Endodermal cell (in vitro differentiated cells): ENCODE results near the gene HDGFL2. TPM values are rescaled to one million over a fixed set of nuclear protein-coding genes. Genes with fewer than 3 reads are reported as not detected.
A peak's percentile ranks its signal among the peaks of the same experiment; 100 is the strongest.

Experiments used
- DNase-seq: peaks from one replicate; pipeline ENCODE4 v3.0.0-alpha.2; 2017
- H3K27ac ChIP-seq: 2 replicates; pipeline ENCODE4 v1.5.1; 2013; ENCODE audit warnings: mild to moderate bottlenecking, low read depth, low read length, moderate library complexity
- H3K27me3 ChIP-seq: 2 replicates; pipeline ENCODE4 v1.6.1; 2013; ENCODE audit warnings: mild to moderate bottlenecking, low read length, moderate library complexity; ENCODE audit not compliant: insufficient read depth, control insufficient read depth, poor library complexity, severe bottlenecking
- H3K36me3 ChIP-seq: 2 replicates; pipeline ENCODE4 v1.7.0; 2013; ENCODE audit warnings: mild to moderate bottlenecking, low read length, moderate library complexity; ENCODE audit not compliant: control insufficient read depth, insufficient read depth
- H3K4me1 ChIP-seq: one replicate; pipeline ENCODE4 v1.7.0; 2013; ENCODE audit warnings: low read length; ENCODE audit not compliant: control insufficient read depth, insufficient read depth
- H3K4me3 ChIP-seq: 2 replicates; pipeline ENCODE4 v1.5.1; 2013; ENCODE audit warnings: mild to moderate bottlenecking, low read length, moderate library complexity
- H3K9ac ChIP-seq: 2 replicates; pipeline ENCODE4 v1.6.1; 2013; ENCODE audit warnings: mild to moderate bottlenecking, low read length, moderate library complexity; ENCODE audit not compliant: poor library complexity, severe bottlenecking; ENCODE audit errors: extremely low read depth
- H3K9me3 ChIP-seq: 2 replicates; pipeline ENCODE4 v1.6.1; 2013; ENCODE audit warnings: mild to moderate bottlenecking, low read length, moderate library complexity; ENCODE audit not compliant: control insufficient read depth
- H3K27ac Mint-ChIP-seq: 2 replicates; pipeline ENCODE4 v1.8.0; 2020; ENCODE audit warnings: mixed read lengths
- H3K27me3 Mint-ChIP-seq: 2 replicates; pipeline ENCODE4 v1.8.0; 2021; ENCODE audit warnings: mild to moderate bottlenecking, mixed read lengths; ENCODE audit not compliant: insufficient read depth
- H3K36me3 Mint-ChIP-seq: 2 replicates; pipeline ENCODE4 v1.8.0; 2020; ENCODE audit warnings: low read depth, mixed read lengths
- H3K4me1 Mint-ChIP-seq: 2 replicates; pipeline ENCODE4 v1.8.0; 2020; ENCODE audit warnings: mixed read lengths
- H3K4me3 Mint-ChIP-seq: 2 replicates; pipeline ENCODE4 v1.8.0; 2020; ENCODE audit warnings: mild to moderate bottlenecking, moderate library complexity, mixed read lengths
- H3K9me3 Mint-ChIP-seq: 2 replicates; pipeline ENCODE4 v1.8.0; 2020; ENCODE audit warnings: mild to moderate bottlenecking, mixed read lengths
- WGBS, 2 experiments: methylation state at CpG; one replicate each; pipeline versions ENCODE4 v1.1.5 to v1.1.7; 2013; ENCODE audit warnings: missing lambda C conversion rate in 2 of 2, mixed read lengths in 1 of 2; ENCODE audit not compliant: insufficient coverage in 1 of 2, insufficient read length in 1 of 2; 5-methylcytosine and 5-hydroxymethylcytosine counted together
- total RNA-seq, 2 donors: library from RNA; stranded (reverse); fragmentation: NEBNext Ultra II Directional in 1 of 2; extraction: Animal tissue kit (Norgen Biotek cat#: 25700) in 1 of 2; gene quantifications; 2 replicates in 1 of 2; 3 replicates in 1 of 2; pipeline ENCODE4 v1.2.1, GENCODE V29; 2021
- TF ChIP-seq, protein P1 (sequence below): fragments of 200-600 bp; sonication (generic); conservative IDR thresholded peaks from 2 replicates; pipeline ENCODE4 v1.5.0; 2021; ENCODE audit warnings: antibody characterized with exemption, mild to moderate bottlenecking

HDGFL2 gene
- total RNA-seq, 2 donors from 2014 or later, result 117 TPM

DNA sequence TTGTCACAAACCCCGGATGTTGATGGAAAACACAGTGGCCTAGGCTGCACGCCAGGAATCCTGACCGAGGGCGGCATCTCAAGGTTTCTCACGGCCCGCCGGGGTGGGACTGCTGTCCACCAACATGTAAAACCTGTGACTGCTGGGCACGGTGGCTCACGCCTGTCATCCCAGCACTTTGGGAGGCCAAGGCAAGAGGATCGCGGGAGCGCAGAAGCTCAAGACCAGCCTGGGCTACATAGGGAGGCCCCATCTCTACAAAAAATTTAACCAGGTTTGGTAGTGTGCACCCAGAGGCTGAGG lies 35.0 kb downstream of the HDGFL2 start:
- no peak for DNase-seq
- 94 to 96% methylated on average over 12 of the region's 12 CpGs for WGBS, 2 experiments

DNA sequence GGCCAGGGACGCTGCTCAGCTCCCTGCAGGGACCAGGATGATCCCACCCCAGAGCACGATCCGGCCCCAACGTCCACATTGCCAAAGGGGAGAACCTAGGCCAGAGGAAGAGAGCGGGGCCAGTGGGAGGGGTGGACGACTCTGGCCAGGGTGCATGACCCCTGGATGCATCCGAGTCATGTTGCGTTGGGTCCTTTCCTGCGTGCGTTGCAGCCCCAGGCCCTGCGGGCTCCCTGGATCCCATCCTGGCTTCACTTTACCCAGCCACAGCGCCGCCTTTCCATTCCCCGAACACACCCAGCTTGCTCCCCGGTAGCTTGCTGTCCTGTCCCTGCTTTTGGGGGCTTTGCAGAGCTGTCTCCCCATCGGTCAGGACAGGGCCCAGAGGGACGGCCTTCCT lies 35.7 kb downstream of the HDGFL2 start:
- no peak overlapping the region for H3K27ac ChIP-seq
- no peaks in the 10 kb centered on the region for H3K27me3 ChIP-seq
- no peak for DNase-seq
- TF ChIP-seq, protein P1, sequence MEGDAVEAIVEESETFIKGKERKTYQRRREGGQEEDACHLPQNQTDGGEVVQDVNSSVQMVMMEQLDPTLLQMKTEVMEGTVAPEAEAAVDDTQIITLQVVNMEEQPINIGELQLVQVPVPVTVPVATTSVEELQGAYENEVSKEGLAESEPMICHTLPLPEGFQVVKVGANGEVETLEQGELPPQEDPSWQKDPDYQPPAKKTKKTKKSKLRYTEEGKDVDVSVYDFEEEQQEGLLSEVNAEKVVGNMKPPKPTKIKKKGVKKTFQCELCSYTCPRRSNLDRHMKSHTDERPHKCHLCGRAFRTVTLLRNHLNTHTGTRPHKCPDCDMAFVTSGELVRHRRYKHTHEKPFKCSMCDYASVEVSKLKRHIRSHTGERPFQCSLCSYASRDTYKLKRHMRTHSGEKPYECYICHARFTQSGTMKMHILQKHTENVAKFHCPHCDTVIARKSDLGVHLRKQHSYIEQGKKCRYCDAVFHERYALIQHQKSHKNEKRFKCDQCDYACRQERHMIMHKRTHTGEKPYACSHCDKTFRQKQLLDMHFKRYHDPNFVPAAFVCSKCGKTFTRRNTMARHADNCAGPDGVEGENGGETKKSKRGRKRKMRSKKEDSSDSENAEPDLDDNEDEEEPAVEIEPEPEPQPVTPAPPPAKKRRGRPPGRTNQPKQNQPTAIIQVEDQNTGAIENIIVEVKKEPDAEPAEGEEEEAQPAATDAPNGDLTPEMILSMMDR, result no peak
- no peaks in the 10 kb centered on the region for H3K4me1 ChIP-seq
- H3K9me3 ChIP-seq, result no peaks in the 10 kb centered on the region
- H3K27ac Mint-ChIP-seq, result peak overlapping the region; percentile 17
- no peak overlapping the region for H3K4me3 ChIP-seq
- no peak overlapping the region for H3K9ac ChIP-seq
- peaks cover 24% of the 10 kb centered on the region for H3K36me3 Mint-ChIP-seq
- WGBS, 2 experiments, result 89 to 91% methylated on average over 9 to 17 of the region's 17 CpGs
- no peaks in the 10 kb centered on the region for H3K9me3 Mint-ChIP-seq
- H3K27me3 Mint-ChIP-seq, result peaks cover 22% of the 10 kb centered on the region
- no peak overlapping the region for H3K4me3 Mint-ChIP-seq
- no peaks in the 10 kb centered on the region for H3K4me1 Mint-ChIP-seq
- peaks cover 2% of the 10 kb centered on the region for H3K36me3 ChIP-seq

More for the DNA sequence above, 35.0 kb downstream of the HDGFL2 start:
- peaks cover 16% of the 10 kb centered on the region for H3K27me3 Mint-ChIP-seq
- H3K4me1 Mint-ChIP-seq, result no peaks in the 10 kb centered on the region
- no peak overlapping the region for H3K4me3 Mint-ChIP-seq
- H3K36me3 Mint-ChIP-seq, result peaks cover 30% of the 10 kb centered on the region
- TF ChIP-seq, protein P1, result no peak
- Histone ChIP-seq H3K27ac (no peak overlapping the region), H3K9me3 (no peaks in the 10 kb centered on the region), H3K4me1 (no peaks in the 10 kb centered on the region), H3K36me3 (peaks cover 2% of the 10 kb centered on the region), H3K27me3 (no peaks in the 10 kb centered on the region), H3K9ac (no peak overlapping the region), H3K4me3 (no peak overlapping the region)
- no peak overlapping the region for H3K27ac Mint-ChIP-seq
- no peaks in the 10 kb centered on the region for H3K9me3 Mint-ChIP-seq

DNA sequence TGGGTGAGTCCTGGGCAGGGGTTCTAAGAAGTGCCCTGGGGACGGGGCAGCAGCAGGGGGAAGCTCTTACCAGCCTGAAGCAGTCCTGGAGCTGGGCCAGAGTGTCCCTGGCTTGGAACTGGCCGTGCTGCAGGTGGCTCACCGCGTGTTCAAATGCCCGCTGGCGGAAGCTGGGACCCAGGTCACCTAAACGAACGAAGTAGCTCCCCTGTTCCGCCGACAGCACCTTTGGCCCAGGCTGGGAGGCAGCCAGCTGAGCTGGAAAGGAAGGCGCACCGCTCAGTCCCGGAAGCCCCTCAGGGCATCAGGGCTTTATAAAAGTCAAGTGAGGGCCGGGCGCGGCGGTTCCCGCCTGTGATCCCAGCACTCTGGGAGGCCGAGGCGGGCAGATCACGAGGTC lies 36.6 kb downstream of the HDGFL2 start:
- H3K4me3 Mint-ChIP-seq, result no peak overlapping the region
- Histone ChIP-seq H3K9me3 (no peaks in the 10 kb centered on the region), H3K27ac (no peak overlapping the region), H3K4me1 (no peaks in the 10 kb centered on the region), H3K36me3 (peaks cover 2% of the 10 kb centered on the region), H3K4me3 (no peak overlapping the region), H3K9ac (no peak overlapping the region), H3K27me3 (no peaks in the 10 kb centered on the region)
- no peaks in the 10 kb centered on the region for H3K4me1 Mint-ChIP-seq
- no peaks in the 10 kb centered on the region for H3K9me3 Mint-ChIP-seq
- DNase-seq, result no peak
- H3K36me3 Mint-ChIP-seq, result peaks cover 24% of the 10 kb centered on the region
- peaks cover 24% of the 10 kb centered on the region for H3K27me3 Mint-ChIP-seq
- WGBS, 2 experiments, result 98 to 100% methylated on average over 12 to 19 of the region's 21 CpGs
- TF ChIP-seq, protein P1, result no peak
- H3K27ac Mint-ChIP-seq, result no peak overlapping the region
